ENCODE measurements around the gene ADCY5.

ADCY5 gene

GRCh38 chr3:123485551-123485950 is 36.7 kb upstream of the ADCY5 start:
- no peak overlapping the region for H3K4me3 ChIP-seq (ENCODE audit: low read depth, low read length)
- TF ChIP-seq CTCF (IDR thresholded peaks at IDR 0.05; ENCODE audit: low read depth, low read length, missing control alignments) = no peak
- no peak for DNase-seq (ENCODE audit: low read depth)

- H3K4me3 ChIP-seq (ENCODE audit: low read depth, low read length) = no peak overlapping the region
- TF ChIP-seq CTCF (IDR thresholded peaks at IDR 0.05; ENCODE audit: low read depth, low read length, missing control alignments) = no peak
- DNase-seq (ENCODE audit: low read depth) = no peak
Observed at GRCh38 chr3:123483146-123483545, 34.3 kb upstream of the ADCY5 start.

GRCh38 chr3:123481722-123482457 is 33.0 kb upstream of the ADCY5 start:
- TF ChIP-seq CTCF (IDR thresholded peaks at IDR 0.05; ENCODE audit: low read depth, low read length, missing control alignments) = no peak
- DNase-seq (ENCODE audit: low read depth) = no peak
- H3K4me3 ChIP-seq (ENCODE audit: low read depth, low read length) = no peak overlapping the region

- H3K4me3 ChIP-seq (ENCODE audit: low read depth, low read length) = no peak overlapping the region
- no peak for DNase-seq (ENCODE audit: low read depth)
- no peak for TF ChIP-seq CTCF (IDR thresholded peaks at IDR 0.05; ENCODE audit: low read depth, low read length, missing control alignments)
Observed at GRCh38 chr3:123481071-123481470, 32.2 kb upstream of the ADCY5 start.

- DNase-seq (ENCODE audit: low read depth) = no peak
- no peak for TF ChIP-seq CTCF (IDR thresholded peaks at IDR 0.05; ENCODE audit: low read depth, low read length, missing control alignments)
- no peak overlapping the region for H3K4me3 ChIP-seq (ENCODE audit: low read depth, low read length)
Observed at GRCh38 chr3:123480428-123480827, 31.5 kb upstream of the ADCY5 start.

- H3K4me3 ChIP-seq (ENCODE audit: low read depth, low read length) = no peak overlapping the region
- TF ChIP-seq CTCF (IDR thresholded peaks at IDR 0.05; ENCODE audit: low read depth, low read length, missing control alignments) = no peak
- no peak for DNase-seq (ENCODE audit: low read depth)
Observed at GRCh38 chr3:123479891-123480290, 31.0 kb upstream of the ADCY5 start.

- H3K4me3 ChIP-seq (ENCODE audit: low read depth, low read length) = no peak overlapping the region
- no peak for DNase-seq (ENCODE audit: low read depth)
- no peak for TF ChIP-seq CTCF (IDR thresholded peaks at IDR 0.05; ENCODE audit: low read depth, low read length, missing control alignments)
Observed at GRCh38 chr3:123478314-123478713, 29.4 kb upstream of the ADCY5 start.

Measured in GM12864 (cell line).